GM23338 (cell line): ENCODE results near the gene OR5M8. TPM values are rescaled to one million over a fixed set of nuclear protein-coding genes. Genes with fewer than 3 reads are reported as not detected.

Experiments used
- ATAC-seq: fragments of 200-7000 bp; cut with Tn5 transposase; 3 replicates; pipeline ENCODE4 v1.9.1; 2020
- DNase-seq: peaks from one replicate; pipeline ENCODE4 v3.0.0-alpha.2; 2015; ENCODE audit warnings: low spot score
- H2AFZ ChIP-seq: fragments of 200-600 bp; sonication (generic); 2 replicates; pipeline ENCODE4 v1.8.0; 2016; ENCODE audit warnings: antibody characterized with exemption, mild to moderate bottlenecking, moderate library complexity
- H3F3A ChIP-seq: fragments of 200-600 bp; sonication (generic); replicated peaks from 2 replicates; pipeline ENCODE4 v1.8.0; 2017; ENCODE audit warnings: antibody characterized with exemption, mixed run types, low read depth
- H3K27ac ChIP-seq: fragments of 200-600 bp; sonication (generic); 2 replicates; pipeline ENCODE4 v1.6.1; 2016; ENCODE audit warnings: low read depth
- H3K27me3 ChIP-seq: fragments of 200-600 bp; sonication (generic); 2 replicates; pipeline ENCODE4 v1.8.0; 2016; ENCODE audit warnings: mild to moderate bottlenecking, mixed run types, moderate library complexity; ENCODE audit not compliant: insufficient read depth
- H3K36me3 ChIP-seq: fragments of 200-600 bp; sonication (generic); 2 replicates; pipeline ENCODE4 v1.8.0; 2016; ENCODE audit warnings: mild to moderate bottlenecking; ENCODE audit not compliant: insufficient read depth
- H3K4me1 ChIP-seq: fragments of 200-600 bp; sonication (generic); 2 replicates; pipeline ENCODE4 v1.8.0; 2016; ENCODE audit warnings: mild to moderate bottlenecking, moderate library complexity; ENCODE audit not compliant: insufficient read depth
- H3K4me2 ChIP-seq: fragments of 200-600 bp; sonication (generic); 2 replicates; pipeline ENCODE4 v1.7.1; 2017; ENCODE audit warnings: mixed run types
- H3K4me3 ChIP-seq: fragments of 200-600 bp; sonication (generic); 2 replicates; pipeline ENCODE4 v1.6.1; 2016; ENCODE audit warnings: mixed run types
- H3K79me2 ChIP-seq: fragments of 200-600 bp; sonication (generic); replicated peaks from 2 replicates; pipeline ENCODE4 v1.8.0; 2017; ENCODE audit warnings: mild to moderate bottlenecking; ENCODE audit not compliant: insufficient read depth
- H3K9me2 ChIP-seq: fragments of 200-600 bp; sonication (generic); 2 replicates; pipeline ENCODE4 v1.8.0; 2017; ENCODE audit not compliant: insufficient read depth
- H4K20me1 ChIP-seq: fragments of 200-600 bp; sonication (generic); replicated peaks from 2 replicates; pipeline ENCODE4 v1.8.0; 2017; ENCODE audit warnings: mild to moderate bottlenecking; ENCODE audit not compliant: insufficient read depth
- H3K27ac Mint-ChIP-seq: 2 replicates; pipeline ENCODE4 v1.8.0; 2020; ENCODE audit warnings: inconsistent platforms, mild to moderate bottlenecking, moderate library complexity, mixed read lengths
- H3K27me3 Mint-ChIP-seq: 3 replicates; pipeline ENCODE4 v1.8.0; 2022; ENCODE audit warnings: low read depth, mild to moderate bottlenecking, moderate library complexity, mixed read lengths, inconsistent platforms; ENCODE audit not compliant: insufficient read depth, poor library complexity
- H3K36me3 Mint-ChIP-seq: 3 replicates; pipeline ENCODE4 v1.8.0; 2021; ENCODE audit warnings: low read depth, mild to moderate bottlenecking, inconsistent platforms, moderate library complexity, mixed read lengths
- H3K4me1 Mint-ChIP-seq: 3 replicates; pipeline ENCODE4 v1.8.0; 2020; ENCODE audit warnings: mild to moderate bottlenecking, inconsistent platforms, mixed read lengths
- H3K4me3 Mint-ChIP-seq: 3 replicates; pipeline ENCODE4 v1.8.0; 2021; ENCODE audit warnings: moderate library complexity, mild to moderate bottlenecking, inconsistent platforms, mixed read lengths
- H3K9me3 Mint-ChIP-seq: 3 replicates; pipeline ENCODE4 v1.8.0; 2020; ENCODE audit warnings: moderate library complexity, mild to moderate bottlenecking, inconsistent platforms, mixed read lengths
- CREB1 ChIP-seq: fragments of 250-450 bp; sonication (Bioruptor Pico); IDR thresholded peaks from 2 replicates; pipeline ENCODE4 v1.5.0; 2020; ENCODE audit warnings: low read depth, mild to moderate bottlenecking, moderate library complexity
- CTCF ChIP-seq, 2 experiments: fragments of 200-600 bp in 1 of 2; sonication (generic) in 1 of 2; conservative IDR thresholded peaks; 2 replicates each; pipeline versions ENCODE4 v1.5.1 to v1.6.1; 2016 to 2017; ENCODE audit warnings: antibody characterized with exemption in 2 of 2, low read depth in 2 of 2, mild to moderate bottlenecking in 2 of 2, moderate library complexity in 1 of 2
- EZH2 ChIP-seq: fragments of 200-600 bp; sonication (generic); IDR thresholded peaks from one replicate; pipeline ENCODE4 v1.8.0; 2017; ENCODE audit warnings: antibody characterized with exemption, mild to moderate bottlenecking, low read depth; ENCODE audit not compliant: unreplicated experiment
- EZH2phosphoT487 ChIP-seq: fragments of 200-600 bp; sonication (generic); IDR thresholded peaks from one replicate; pipeline ENCODE4 v1.8.1; 2018; ENCODE audit warnings: antibody characterized with exemption; ENCODE audit not compliant: unreplicated experiment
- NANOG ChIP-seq: IDR thresholded peaks from 2 replicates; pipeline ENCODE4 v1.6.1; 2016; ENCODE audit warnings: antibody characterized with exemption, borderline replicate concordance
- POLR2AphosphoS5 ChIP-seq: IDR thresholded peaks from 2 replicates; pipeline ENCODE4 v1.6.1; 2016; ENCODE audit warnings: antibody characterized with exemption, low read depth
- STAT1 ChIP-seq: IDR thresholded peaks from one replicate; pipeline ENCODE4 v1.6.1; 2016; ENCODE audit warnings: antibody characterized with exemption; ENCODE audit not compliant: unreplicated experiment
- ZNF114 ChIP-seq: fragments of 250-450 bp; sonication (Bioruptor Pico); IDR thresholded peaks from 2 replicates; pipeline ENCODE4 v1.5.0; 2020; ENCODE audit warnings: mild to moderate bottlenecking, moderate library complexity
- ZNF462 ChIP-seq: fragments of 250-450 bp; sonication (Bioruptor Pico); IDR thresholded peaks from 2 replicates; pipeline ENCODE4 v1.5.0; 2020; ENCODE audit warnings: mild to moderate bottlenecking, moderate library complexity
- polyA plus RNA-seq: library from polyadenylated mRNA; unstranded; fragments of >200 nt; fragmentation: Nextera tagmentation; extraction: Ambion mirVana; gene quantifications from 2 replicates; pipeline ENCODE4 v1.2.1, GENCODE V29; 2016
- total RNA-seq: library from RNA; depleted of rRNA; stranded (reverse); fragments of >200 nt; shearing (Covaris generic); gene quantifications from 2 replicates; pipeline ENCODE4 v1.2.3, GENCODE V29; 2014
- TF ChIP-seq, protein P1 (sequence below): IDR thresholded peaks from one replicate; pipeline ENCODE4 v1.6.1; 2018; ENCODE audit warnings: antibody characterized with exemption; ENCODE audit not compliant: unreplicated experiment

Gene OR5M8
- total and polyA plus RNA-seq, 2 experiments from 2014 or later: not detected

DNA sequence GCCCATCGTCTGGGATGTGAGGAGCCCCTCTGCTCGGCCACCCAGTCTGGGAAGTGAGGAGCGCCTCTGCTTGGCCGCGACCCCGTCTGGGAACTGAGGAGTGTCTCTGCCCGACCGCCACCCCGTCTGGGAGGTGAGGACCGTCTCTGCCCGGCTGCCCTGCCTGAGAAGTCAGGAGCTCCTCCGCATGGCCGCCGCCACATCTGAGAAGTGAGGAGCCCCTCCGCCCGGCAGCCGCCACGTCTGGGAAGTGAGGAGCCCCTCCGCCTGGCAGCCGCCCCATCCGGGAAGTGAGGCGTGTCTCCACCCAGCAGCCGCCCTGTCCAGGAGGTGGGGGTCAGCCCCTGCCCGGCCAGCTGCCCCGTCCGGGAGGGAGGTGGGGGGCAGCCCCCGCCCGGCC is 5.8 kb upstream of the OR5M8 start (continued):
- TF ChIP-seq, protein P1, sequence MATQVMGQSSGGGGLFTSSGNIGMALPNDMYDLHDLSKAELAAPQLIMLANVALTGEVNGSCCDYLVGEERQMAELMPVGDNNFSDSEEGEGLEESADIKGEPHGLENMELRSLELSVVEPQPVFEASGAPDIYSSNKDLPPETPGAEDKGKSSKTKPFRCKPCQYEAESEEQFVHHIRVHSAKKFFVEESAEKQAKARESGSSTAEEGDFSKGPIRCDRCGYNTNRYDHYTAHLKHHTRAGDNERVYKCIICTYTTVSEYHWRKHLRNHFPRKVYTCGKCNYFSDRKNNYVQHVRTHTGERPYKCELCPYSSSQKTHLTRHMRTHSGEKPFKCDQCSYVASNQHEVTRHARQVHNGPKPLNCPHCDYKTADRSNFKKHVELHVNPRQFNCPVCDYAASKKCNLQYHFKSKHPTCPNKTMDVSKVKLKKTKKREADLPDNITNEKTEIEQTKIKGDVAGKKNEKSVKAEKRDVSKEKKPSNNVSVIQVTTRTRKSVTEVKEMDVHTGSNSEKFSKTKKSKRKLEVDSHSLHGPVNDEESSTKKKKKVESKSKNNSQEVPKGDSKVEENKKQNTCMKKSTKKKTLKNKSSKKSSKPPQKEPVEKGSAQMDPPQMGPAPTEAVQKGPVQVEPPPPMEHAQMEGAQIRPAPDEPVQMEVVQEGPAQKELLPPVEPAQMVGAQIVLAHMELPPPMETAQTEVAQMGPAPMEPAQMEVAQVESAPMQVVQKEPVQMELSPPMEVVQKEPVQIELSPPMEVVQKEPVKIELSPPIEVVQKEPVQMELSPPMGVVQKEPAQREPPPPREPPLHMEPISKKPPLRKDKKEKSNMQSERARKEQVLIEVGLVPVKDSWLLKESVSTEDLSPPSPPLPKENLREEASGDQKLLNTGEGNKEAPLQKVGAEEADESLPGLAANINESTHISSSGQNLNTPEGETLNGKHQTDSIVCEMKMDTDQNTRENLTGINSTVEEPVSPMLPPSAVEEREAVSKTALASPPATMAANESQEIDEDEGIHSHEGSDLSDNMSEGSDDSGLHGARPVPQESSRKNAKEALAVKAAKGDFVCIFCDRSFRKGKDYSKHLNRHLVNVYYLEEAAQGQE: no peak
- no peak for TF ChIP-seq STAT1
- TF ChIP-seq NANOG: no peak
- no peak for TF ChIP-seq CTCF (conservative IDR thresholded peaks at IDR 0.05; ENCODE audit: low read depth in 2 of 2)
- TF ChIP-seq ZNF114: no peak

GRCh38 chr11:56495117-56495516 is 3.9 kb upstream of the OR5M8 start:
- Mint-ChIP-seq H3K27me3 (peaks cover 4% of the 10 kb centered on the region), H3K36me3 (peaks cover 12% of the 10 kb centered on the region; the same call in 2 of the 3 replicates), H3K4me1 (no peaks in the 10 kb centered on the region), H3K27ac (no peak overlapping the region), H3K4me3 (no peak overlapping the region), H3K9me3 (peaks cover 25% of the 10 kb centered on the region)
- Histone ChIP-seq H3K27me3 (no peaks in the 10 kb centered on the region), H3K4me3 (no peak overlapping the region), H3K4me2 (no peak overlapping the region), H3K79me2 (no peaks in the 10 kb centered on the region), H3F3A (no peaks in the 10 kb centered on the region), H4K20me1 (no peaks in the 10 kb centered on the region), H3K4me1 (no peaks in the 10 kb centered on the region), H3K27ac (no peak overlapping the region), H3K36me3 (no peaks in the 10 kb centered on the region), H2AFZ (no peak overlapping the region), H3K9me2 (peaks cover 5% of the 10 kb centered on the region; the same call in 1 of the 2 replicates)
- ATAC-seq: no peak
- no peak for DNase-seq
- TF ChIP-seq POLR2AphosphoS5: no peak
- no peak for TF ChIP-seq CREB1 (CRISPR knock-in tag)
- TF ChIP-seq, protein P1: no peak
- TF ChIP-seq EZH2: no peak
- TF ChIP-seq ZNF114: no peak
- no peak for TF ChIP-seq EZH2phosphoT487
- no peak for TF ChIP-seq ZNF462 (CRISPR knock-in tag)
